HG02884 (cell line): ENCODE results near the gene EWSR1.
"Not testable (repeated sequence)": the region's sequence is repeated elsewhere in the genome, so short reads cannot be mapped to it uniquely, and the experiment has no call there.

Experiments used
- ATAC-seq: cut with Tn5 transposase; IDR thresholded peaks from one replicate; pipeline ENCODE4 v1.9.1; 2021; ENCODE audit warnings: mild to moderate bottlenecking, moderate library complexity; ENCODE audit not compliant: unreplicated experiment

The EWSR1 gene

GRCh38 chr22:29245626-29246385 is 22.3 kb upstream of the EWSR1 start:
- no peak for ATAC-seq

- not testable (repeated sequence) for ATAC-seq
Measured at GRCh38 chr22:29247891-29248290, 20.2 kb upstream of the EWSR1 start.

- ATAC-seq = no peak
Measured at GRCh38 chr22:29251265-29251664, 16.8 kb upstream of the EWSR1 start.

DNA sequence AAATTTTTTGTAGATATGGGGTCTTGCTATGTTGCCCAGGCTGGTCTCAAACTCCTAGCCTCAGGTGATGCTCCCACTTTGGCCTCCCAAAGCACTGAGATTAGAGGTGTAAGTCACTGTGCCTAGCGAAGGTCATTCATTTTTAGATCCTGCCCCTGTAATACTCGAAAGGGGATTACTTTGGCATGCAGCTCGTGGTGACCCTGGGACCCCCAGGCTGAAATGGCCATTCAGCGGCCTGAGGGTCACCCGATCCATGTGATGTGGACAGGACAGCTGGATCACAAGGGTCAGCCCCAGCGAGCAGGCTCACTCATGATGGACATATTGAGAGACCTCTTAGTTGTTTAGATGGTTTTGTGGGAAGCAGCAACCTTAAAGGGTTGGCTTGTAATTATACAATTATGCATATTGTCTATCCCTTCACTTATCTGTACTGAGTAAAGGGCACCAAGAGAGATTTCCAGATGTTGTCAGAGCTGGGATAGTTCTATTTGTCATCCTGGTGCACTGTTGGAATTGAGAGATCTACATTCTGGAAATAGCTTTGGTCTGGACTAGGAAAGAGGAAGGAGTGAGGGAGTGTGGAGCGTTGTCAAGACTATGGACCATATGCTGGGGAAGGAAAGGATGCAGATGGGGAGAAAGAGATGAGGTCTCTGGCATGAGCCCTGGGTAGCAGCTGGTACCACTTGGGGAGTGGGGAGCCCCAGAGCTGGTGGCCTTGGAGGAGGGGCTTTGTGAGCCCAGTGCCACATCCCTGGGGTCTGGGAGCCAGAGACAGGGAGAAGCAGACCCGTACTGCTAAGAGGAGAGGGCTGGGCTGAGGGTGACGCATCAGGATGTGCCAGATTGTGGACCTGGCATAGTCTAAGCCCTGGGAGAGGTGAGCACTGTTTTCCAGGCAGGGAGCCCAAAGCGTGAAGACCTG is 15.8 kb upstream of the EWSR1 start:
- no peak for ATAC-seq

GRCh38 chr22:29253561-29254285 is 14.3 kb upstream of the EWSR1 start:
- no peak for ATAC-seq

GRCh38 chr22:29254286-29254660 is 13.8 kb upstream of the EWSR1 start:
- ATAC-seq = no peak

- ATAC-seq = no peak
Measured at GRCh38 chr22:29255064-29255621, 12.9 kb upstream of the EWSR1 start.

- ATAC-seq = no peak
Measured at GRCh38 chr22:29256606-29257325, 11.3 kb upstream of the EWSR1 start.

DNA sequence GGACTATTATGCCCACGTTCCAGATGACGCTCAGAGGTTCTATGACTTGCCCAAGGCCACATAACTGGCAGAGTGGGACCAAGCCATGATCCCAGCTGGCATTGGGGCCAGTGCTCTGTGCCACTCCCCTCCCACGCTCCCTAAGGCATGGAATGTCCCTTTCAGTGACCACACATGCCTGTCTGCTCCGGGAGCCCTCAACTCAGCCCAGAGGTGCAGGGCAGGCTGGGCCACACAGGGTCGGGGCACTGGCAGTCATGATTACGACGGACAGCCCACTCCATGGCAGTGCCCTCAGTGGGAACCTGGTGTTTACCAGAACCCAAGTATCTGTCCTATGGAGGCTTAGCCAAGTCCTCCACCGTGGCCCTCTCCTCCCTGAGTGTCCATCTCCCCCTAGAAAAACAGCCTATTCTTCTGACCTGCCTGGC is 10.3 kb upstream of the EWSR1 start:
- no peak for ATAC-seq

GRCh38 chr22:29258407-29259252 is 9.4 kb upstream of the EWSR1 start:
- no peak for ATAC-seq

- no peak for ATAC-seq
Measured at GRCh38 chr22:29259253-29259899, 8.7 kb upstream of the EWSR1 start.

DNA sequence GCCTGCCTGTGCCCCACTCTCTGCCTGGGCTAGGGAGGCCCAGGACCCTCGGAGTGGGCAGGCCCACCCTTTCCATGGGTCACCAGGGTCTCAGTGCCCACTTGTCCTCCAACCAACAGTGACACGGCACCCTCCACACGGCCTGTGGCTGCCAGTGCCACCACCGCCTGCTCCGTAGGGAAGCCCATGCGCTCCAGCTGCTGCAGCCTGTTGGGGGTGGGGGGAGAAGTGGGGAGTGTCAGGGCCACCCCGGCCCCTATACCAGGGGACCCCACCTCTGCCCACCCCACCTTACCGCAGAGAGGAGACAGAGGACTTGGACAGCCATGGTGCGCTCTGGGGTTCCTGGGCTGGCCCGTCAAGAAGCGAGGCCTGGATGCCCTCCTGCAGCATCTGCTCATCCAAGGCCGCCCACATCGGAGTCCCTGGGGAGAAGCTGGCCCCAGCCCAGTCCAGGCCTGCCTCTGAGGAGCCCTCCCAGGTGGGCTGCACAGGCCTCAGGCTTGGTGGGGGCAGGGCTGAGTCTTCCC is 8.0 kb upstream of the EWSR1 start:
- ATAC-seq = no peak

GRCh38 chr22:29260601-29261315 is 7.3 kb upstream of the EWSR1 start:
- ATAC-seq = no peak

GRCh38 chr22:29263791-29264276 is 4.2 kb upstream of the EWSR1 start:
- ATAC-seq = no peak

DNA sequence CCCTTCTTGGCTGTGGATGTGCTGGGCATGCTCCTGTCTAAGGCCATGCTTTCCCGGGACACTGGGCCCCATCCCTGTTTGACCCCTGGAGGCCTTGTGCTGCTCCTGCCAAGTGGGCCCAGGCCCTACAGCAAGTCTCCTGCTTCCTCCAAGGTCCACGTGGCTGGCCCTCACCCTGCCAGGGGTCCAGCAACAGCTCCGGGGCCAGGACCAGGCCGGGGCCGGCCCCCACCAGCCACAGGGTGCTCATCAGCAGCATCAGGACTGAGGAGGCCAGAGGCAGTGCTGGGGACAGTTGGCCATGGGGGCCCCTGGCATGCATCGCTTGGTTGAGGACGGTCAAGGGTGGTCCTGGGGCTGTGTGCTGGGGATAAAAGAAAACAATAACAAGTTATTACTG is 2.8 kb upstream of the EWSR1 start:
- ATAC-seq = no peak

DNA sequence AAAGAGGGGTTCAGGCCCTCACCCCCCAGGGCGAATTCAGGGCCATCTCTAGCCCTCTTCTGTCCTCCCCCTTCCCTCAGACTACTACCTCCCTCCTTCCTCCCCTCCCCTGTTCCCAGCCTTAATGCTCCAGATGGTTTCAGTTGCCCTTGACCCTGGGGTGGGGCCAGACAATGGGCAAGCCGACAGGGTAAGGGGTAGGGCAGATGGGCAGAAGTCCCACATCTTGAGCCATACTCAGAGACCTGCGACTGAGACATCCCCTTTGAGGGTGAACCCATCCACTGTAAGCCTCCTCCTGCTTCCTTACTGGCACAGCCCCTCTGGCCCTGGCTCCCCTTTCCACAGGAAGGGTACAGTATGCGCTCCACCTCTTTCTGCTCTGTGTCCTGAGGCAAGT is 2.1 kb upstream of the EWSR1 start:
- ATAC-seq = no peak

DNA sequence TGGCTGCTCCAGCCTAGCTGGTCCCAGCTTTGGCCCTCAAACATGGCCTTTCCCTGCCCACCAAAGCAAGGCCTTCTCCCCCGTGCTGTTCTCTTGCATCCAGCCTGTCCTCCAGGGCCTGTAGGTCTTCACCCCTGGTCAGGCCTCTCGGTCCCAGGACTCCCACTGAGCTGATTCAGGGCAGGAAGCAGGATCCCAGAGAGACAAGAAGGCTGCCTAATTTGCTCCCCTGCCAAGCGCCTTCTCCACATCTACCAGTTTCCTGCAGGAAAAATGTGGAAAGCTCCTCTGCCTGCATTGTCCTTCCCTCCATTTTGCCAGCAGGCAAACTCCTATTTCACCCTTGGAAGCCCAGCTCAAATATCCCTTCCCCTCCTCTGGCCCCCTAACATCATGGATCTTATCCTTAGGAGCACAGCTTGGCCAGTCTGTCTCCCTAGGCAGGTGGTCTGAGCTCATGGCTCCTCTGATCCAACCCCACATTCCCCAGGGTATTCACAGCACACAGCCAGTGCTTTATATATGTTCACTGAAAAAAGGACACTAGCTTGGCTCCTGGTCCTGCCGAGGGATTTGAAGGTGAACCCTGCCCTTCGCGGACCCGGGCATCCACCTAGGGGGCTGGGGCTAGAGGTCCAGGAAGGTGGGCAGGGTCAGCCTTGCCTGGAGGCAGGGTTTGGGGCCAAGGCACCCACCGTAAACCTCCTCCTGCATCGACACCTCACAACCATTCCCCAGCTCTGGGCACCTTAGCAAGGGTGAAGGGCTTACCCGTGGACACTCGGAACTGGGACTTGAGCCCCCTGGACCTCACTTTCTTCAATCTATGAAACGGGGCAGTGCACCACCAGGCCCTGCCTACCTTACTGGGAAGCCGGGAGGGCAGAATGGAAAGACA is 1.3 kb upstream of the EWSR1 start:
- ATAC-seq = no peak
